Measurements from ENCODE around the gene MDP1.
A peak's percentile ranks its signal among the peaks of the same experiment; 100 is the strongest.
"Not testable (repeated sequence)": the region's sequence is repeated elsewhere in the genome, so short reads cannot be mapped to it uniquely, and the experiment has no call there.

The MDP1 gene

GRCh38 chr14:24228902-24229301 lies 13.0 kb upstream of the MDP1 start:
- DNase-seq, result no peak

- DNase-seq, result no peak
Measured at GRCh38 chr14:24226473-24226872, 10.6 kb upstream of the MDP1 start.

GRCh38 chr14:24224618-24225071 lies 8.8 kb upstream of the MDP1 start:
- DNase-seq, result no peak

- not testable (repeated sequence) for DNase-seq
Measured at GRCh38 chr14:24222987-24223386, 7.1 kb upstream of the MDP1 start.

- no peak for DNase-seq
Measured at GRCh38 chr14:24219521-24219920, 3.7 kb upstream of the MDP1 start.

GRCh38 chr14:24219080-24219479 lies 3.2 kb upstream of the MDP1 start:
- no peak for DNase-seq

- DNase-seq, result not testable (repeated sequence)
Measured at GRCh38 chr14:24216876-24217275, 1.0 kb upstream of the MDP1 start.

GRCh38 chr14:24216345-24216699 lies 456 bp upstream of the MDP1 start:
- DNase-seq, result no peak

GRCh38 chr14:24213866-24214662 lies 1.8 kb downstream of the MDP1 start:
- no peak for DNase-seq

- peak; percentile 98 for DNase-seq
Measured at GRCh38 chr14:24212924-24213865, 2.7 kb downstream of the MDP1 start, which contains the start of gene CHMP4A. CHMP4A (minus strand) TSS chr14:24213488; CDS start chr14:24213439, 49 bp downstream.

- DNase-seq, result no peak
Measured at GRCh38 chr14:24211311-24211710, 4.6 kb downstream of the MDP1 start.

GRCh38 chr14:24207625-24208024 lies 8.2 kb downstream of the MDP1 start:
- no peak for DNase-seq

- DNase-seq, result no peak
Measured at GRCh38 chr14:24207104-24207551, 8.7 kb downstream of the MDP1 start.

GRCh38 chr14:24206260-24207103 lies 9.4 kb downstream of the MDP1 start:
- DNase-seq, result no peak

- no peak for DNase-seq
Measured at GRCh38 chr14:24204163-24205146, 11.4 kb downstream of the MDP1 start.

GRCh38 chr14:24203249-24203886 lies 12.5 kb downstream of the MDP1 start:
- not testable (repeated sequence) for DNase-seq

- not testable (repeated sequence) for DNase-seq
Measured at GRCh38 chr14:24202538-24202937, 13.3 kb downstream of the MDP1 start.

GRCh38 chr14:24198814-24199524 lies 16.9 kb downstream of the MDP1 start:
- no peak for DNase-seq

GRCh38 chr14:24197056-24197450 lies 18.8 kb downstream of the MDP1 start:
- no peak for DNase-seq

Data from femur (tissue), 1 donor.